NCI-H2081 treated with DMSO at 0.1 percent for 48 hours (cell line): ENCODE data around the gene RRP9.

ENCODE experiments used
- DNase-seq: peaks from one replicate; lab custom pipeline; 2025; lab: John Stamatoyannopoulos, UW

The RRP9 gene

DNA sequence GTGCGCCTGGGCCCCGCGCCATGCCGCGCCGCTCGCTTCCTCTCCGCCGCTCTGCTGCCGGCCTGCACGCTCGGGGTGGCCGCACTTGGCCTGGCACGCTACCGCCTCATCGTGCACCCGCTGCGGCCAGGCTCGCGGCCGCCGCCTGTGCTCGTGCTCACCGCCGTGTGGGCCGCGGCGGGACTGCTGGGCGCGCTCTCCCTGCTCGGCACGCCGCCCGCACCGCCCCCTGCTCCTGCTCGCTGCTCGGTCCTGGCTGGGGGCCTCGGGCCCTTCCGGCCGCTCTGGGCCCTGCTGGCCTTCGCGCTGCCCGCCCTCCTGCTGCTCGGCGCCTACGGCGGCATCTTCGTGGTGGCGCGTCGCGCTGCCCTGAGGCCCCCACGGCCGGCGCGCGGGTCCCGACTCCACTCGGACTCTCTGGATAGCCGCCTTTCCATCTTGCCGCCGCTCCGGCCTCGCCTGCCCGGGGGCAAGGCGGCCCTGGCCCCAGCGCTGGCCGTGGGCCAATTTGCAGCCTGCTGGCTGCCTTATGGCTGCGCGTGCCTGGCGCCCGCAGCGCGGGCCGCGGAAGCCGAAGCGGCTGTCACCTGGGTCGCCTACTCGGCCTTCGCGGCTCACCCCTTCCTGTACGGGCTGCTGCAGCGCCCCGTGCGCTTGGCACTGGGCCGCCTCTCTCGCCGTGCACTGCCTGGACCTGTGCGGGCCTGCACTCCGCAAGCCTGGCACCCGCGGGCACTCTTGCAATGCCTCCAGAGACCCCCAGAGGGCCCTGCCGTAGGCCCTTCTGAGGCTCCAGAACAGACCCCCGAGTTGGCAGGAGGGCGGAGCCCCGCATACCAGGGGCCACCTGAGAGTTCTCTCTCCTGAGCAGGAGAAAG, 14.4 kb upstream of the RRP9 start:
- no peak for DNase-seq

DNA sequence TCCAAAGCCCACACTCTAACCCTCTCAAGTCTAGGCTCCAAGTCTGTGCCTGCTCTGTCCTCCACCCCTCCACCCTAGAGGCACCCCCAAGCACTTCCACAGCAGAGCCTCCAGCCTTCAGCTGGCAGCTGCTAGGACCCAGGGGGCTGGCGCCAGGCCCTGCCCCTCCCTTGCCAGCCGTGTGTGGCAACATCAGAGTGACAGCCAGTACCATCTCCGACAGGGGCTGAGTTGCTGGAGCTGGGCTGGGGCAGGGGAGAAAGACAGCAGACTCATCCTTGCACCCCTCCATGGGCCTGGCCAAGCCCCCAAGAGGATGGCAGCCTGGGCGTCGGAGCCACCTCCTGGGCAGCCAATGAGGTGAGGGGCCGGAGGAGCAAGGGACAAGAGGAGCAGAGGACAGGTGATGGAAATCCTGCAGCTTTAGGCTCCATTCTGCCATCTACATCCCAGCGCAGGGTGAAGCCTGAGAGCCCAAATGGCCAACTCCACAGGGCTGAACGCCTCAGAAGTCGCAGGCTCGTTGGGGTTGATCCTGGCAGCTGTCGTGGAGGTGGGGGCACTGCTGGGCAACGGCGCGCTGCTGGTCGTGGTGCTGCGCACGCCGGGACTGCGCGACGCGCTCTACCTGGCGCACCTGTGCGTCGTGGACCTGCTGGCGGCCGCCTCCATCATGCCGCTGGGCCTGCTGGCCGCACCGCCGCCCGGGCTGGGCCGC, 13.6 kb upstream of the RRP9 start, which contains the start of gene GPR62:
TSS of gene GPR62 (plus strand) at position 207 of the 718 bp plus-strand sequence. CDS start at position 479, 272 bp downstream.
- DNase-seq: no peak

DNA sequence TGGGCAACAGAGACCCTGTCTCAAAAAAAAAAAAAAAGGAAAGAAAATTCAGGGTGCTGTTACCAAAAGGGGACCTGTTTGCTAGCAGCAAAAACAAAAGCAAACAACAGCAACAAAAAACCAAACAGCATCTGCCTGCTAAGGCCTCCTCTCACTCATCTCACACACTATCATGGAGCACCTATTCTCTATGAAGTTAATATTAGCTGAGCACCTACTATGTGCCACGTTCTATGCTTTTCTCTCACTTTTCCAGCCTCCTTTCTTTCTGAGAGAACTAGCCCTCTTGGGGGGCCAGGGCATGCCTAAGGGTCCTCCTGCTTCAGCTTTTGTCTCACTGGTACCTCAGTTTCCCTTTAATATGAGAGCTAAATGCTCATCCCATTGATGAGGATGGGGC, 13.0 kb upstream of the RRP9 start:
- no peak for DNase-seq

DNA sequence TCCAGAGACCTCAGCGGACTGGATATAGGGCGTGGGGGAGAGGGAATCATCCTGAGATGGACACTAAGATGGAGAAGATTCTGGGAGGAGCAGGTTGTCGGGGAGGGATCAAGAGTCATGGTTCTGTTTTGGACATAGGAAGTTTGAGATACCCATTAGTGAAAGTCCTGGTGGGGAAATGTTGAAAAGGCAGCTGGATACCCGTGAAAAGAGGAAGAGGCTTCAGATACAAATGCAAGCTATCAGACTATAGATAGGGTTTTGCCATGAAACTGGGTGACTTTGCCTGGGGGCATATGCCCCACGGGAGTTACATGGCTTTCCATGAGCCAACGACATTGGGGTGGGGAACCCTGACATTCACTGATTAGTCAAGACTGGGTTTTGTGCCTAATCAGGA, 12.4 kb upstream of the RRP9 start:
- DNase-seq: no peak

DNA sequence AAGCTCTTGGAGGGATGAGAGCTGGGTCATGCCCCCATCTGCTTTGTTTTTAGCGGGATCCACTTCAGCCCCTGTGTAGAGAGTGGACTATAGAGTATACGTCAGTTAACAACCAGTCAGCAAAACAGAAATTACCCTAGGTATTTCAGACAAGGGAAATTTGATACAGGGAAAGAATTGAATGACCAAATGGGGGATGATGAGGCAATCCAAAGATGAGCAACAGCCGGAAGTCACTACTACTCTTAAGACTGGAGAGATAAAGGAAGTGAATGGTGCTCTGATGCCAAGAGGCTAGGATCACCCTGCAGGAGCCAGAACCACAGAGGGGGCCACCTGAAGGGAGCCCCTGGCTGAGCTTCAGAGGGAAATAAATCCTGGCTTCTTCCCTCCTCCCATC, 11.7 kb upstream of the RRP9 start:
- no peak for DNase-seq

DNA sequence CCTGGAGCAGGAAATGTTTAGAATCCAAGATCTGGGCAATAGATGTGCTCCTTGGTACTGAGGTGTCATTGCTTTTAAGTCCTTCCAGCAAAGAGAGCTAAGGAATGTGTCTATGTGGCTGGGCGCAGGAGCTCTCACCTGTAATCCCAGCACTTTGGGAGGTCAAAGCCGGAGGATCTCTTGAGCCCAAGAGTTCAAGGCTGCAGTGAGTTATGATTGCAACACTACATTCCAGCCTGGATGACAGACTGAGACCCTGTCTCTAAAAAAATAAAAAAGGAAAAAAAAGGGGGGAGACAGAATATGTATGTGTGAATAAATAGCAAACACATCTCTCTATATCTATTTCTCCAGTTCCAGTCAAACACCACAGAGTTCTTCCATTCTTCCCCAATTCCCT, 9.2 kb upstream of the RRP9 start:
- no peak for DNase-seq

DNA sequence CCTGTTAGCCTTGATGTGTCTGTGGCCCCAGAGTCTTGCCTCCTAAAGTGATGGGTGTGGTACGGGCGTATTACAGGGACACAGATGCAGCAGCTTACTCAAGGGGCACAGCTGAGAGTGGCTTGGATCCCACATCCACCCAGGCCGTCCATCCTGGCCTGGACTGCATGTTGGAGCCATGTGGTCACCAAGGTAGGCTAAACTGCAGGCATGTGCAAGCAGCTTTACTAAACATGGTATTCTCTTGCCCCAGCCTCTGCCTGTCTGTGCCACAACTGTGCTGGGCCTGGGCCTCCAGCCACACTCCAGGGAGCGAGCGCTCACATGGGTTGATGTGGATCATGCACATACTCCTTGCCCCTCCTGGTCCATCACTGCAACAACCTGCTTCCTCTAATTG, 7.4 kb upstream of the RRP9 start:
- no peak for DNase-seq

DNA sequence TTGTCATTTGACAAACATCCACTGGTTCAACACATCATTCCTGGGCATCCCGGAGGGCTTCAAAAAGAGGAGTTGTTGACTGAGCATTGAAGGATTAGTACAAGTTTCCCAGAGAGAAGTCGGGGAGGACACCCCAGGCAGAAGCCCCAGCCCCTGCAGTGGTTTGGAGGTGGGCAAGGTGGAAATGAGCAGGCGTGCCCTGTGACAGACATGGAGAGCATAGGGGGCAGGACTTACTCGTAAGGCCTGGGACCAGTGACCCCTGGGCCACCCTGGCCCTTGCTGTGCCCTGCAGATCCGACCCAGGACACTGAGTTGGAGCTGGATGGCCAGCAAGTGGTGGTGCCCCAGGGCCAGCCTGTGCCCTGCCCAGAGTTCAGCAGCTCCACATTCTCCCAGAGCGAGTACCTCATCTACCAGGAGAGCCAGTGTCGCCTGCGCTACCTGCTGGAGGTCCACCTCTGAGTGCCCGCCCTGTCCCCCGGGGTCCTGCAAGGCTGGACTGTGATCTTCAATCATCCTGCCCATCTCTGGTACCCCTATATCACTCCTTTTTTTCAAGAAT, 6.4 kb upstream of the RRP9 start:
- DNase-seq: no peak

DNA sequence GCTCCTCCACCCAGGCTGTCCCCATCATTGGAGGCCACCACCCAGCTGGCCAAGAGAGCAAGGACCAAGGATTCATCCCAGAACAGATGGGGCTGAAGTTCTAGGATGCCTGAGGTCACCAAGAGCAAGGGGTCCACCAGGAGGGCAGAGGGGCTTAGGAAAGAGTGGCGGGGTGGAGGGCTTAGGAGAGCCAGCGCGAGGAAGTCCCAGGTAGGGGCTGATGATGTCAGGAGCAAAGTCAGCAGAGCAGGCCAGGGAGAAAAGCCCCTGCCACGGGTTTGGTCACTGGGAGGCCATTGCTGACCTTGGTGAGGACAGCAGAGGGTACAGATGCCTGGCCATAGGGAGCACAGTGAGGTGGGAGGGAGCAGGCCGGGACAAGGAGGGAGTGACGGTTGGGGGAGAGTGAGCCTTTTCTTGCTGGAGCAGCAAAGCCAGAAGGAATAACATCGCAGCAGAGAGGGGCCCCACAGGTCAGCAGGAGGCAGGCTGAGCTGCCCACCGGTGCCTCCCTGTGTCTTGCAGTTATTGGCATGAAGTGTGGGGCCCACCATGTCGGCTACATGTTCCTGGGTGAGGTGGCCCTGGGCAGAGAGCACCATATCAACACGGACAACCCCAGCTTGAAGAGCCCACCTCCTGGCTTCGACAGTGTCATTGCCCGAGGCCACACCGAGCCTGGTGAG, 5.7 kb upstream of the RRP9 start:
- no peak for DNase-seq

DNA sequence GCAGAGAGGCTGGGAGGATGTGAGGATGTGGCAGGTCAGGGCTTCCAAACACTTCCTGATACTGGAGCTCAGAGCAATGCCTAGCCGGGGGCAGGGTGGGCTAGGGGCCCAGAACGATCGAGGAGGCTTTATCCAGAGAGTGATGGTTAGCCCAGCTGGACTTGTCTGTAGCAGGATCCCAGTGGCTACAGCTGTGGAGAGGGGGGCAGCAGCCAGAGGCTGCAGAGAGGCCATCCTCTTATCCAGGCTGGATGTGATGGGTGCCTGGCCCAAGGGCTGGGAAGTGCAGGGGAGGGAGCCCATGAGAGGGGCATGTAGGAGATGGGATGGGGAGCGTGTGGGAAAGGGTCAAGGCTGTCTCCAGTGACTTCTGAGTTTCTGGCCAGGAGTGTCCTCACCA, 5.1 kb upstream of the RRP9 start:
- DNase-seq: no peak

DNA sequence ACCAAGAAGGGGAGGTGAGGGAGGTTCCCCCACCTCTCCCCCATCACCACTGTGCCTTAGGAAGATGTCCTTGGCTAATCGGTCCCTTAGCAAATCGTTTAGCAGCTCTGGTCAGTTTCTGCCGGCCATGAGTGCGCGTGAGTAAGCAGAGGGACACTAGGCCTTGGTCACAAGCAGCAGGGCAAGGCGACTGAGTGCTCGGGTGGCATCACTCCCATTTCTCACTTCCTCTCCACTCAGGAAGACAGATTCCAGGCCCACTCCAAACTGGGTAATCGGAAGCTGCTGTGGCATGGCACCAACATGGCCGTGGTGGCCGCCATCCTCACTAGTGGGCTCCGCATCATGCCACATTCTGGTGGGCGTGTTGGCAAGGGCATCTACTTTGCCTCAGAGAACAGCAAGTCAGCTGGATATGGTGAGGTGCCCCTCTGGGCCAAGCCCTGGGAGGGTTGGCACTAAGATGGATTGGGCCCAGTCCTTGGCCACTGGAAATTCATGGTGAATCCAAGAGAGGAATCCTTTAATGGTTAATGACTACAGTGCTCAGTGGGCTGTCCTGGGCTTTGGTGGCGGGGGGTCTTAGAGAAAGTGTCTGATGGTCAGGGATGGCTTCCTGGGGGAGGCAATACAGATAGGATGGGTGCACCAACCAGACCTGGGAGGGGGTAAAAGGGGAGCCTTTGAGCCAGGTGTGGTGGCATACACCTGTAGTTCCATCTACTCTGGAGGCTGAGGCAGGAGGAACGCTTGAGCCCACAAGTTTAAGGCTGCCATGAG, 4.4 kb upstream of the RRP9 start:
- DNase-seq: no peak

DNA sequence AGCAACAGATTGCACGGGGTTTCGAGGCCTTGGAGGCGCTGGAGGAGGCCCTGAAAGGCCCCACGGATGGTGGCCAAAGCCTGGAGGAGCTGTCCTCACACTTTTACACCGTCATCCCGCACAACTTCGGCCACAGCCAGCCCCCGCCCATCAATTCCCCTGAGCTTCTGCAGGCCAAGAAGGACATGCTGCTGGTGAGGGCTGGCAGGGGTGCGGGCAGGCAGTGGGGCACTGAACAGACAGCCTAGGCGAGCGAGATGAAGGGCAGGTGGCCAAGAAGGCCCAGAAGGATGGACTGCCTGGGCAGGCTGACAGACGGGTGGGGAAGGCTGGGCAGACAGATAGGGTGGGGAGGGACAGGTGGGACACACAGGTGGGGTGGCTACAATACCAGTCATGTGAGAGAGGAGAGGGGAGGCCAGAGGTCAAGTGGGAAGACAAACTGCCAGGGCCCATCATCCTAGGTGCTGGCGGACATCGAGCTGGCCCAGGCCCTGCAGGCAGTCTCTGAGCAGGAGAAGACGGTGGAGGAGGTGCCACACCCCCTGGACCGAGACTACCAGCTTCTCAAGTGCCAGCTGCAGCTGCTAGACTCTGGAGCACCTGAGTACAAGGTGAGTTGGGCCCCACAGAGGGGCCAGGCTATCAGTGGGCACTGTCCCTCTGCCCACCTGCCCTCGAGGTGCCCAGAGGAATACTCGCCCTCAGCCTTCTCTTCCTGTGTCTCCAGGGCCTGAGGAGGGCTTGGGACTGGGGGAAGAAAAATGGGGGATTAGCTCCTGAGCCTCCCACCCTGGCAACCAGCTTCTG, 3.5 kb upstream of the RRP9 start:
- no peak for DNase-seq

DNA sequence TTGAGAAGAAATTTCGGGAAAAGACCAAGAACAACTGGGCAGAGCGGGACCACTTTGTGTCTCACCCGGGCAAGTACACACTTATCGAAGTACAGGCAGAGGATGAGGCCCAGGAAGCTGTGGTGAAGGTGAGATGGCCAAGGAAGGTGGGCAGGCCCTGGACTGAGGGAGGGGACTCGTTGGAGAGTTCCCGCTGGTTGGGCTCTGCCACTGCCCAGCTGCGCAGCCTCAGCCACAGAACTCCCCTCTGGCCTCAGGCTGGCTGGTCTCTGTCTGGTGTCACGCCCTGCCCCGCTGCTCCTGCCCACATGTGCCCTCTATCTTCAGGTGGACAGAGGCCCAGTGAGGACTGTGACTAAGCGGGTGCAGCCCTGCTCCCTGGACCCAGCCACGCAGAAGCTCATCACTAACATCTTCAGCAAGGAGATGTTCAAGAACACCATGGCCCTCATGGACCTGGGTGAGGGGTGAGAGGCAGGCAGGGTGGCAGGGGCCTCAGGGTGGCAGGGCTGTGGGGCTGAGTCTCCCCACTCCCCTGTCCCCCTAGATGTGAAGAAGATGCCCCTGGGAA, 2.8 kb upstream of the RRP9 start:
- no peak for DNase-seq

DNA sequence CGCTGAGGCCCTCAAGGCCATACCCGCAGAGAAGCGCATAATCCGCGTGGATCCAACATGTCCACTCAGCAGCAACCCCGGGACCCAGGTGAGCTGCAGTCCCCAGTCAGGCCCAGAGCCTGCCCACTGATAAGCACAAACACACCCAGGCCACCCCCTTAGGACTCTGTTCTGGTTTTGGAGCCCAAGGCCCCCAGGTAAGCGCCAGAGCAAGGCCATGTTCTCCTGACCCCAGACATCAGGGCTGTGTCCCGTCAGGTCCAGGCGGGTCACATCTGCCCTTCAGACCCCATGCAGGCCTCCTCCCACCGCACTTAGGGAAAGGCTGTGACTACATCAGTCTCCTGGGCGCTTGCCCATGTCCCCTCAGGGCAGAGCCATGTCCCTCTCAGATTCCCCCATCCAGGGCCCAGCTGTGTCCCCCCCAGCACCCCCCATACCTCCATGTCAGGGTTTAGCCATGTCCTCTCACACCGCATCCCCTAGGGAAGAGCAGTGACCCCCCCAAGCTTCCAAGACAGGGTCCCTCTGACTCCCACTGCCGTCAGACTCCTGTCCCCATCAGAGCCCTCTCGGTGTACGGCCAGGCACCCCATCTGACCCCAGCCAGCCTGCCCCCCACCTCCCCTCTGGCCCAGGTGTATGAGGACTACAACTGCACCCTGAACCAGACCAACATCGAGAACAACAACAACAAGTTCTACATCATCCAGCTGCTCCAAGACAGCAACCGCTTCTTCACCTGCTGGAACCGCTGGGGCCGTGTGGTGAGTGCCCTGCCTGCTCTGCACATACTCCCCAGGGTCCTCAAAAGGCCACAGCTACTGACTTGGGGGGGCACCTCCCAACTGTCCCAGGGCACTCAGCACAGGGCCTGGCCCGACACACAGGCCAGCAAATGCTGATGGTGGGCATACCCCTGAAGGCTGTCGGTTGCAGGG, 2.0 kb upstream of the RRP9 start:
- DNase-seq: no peak

DNA sequence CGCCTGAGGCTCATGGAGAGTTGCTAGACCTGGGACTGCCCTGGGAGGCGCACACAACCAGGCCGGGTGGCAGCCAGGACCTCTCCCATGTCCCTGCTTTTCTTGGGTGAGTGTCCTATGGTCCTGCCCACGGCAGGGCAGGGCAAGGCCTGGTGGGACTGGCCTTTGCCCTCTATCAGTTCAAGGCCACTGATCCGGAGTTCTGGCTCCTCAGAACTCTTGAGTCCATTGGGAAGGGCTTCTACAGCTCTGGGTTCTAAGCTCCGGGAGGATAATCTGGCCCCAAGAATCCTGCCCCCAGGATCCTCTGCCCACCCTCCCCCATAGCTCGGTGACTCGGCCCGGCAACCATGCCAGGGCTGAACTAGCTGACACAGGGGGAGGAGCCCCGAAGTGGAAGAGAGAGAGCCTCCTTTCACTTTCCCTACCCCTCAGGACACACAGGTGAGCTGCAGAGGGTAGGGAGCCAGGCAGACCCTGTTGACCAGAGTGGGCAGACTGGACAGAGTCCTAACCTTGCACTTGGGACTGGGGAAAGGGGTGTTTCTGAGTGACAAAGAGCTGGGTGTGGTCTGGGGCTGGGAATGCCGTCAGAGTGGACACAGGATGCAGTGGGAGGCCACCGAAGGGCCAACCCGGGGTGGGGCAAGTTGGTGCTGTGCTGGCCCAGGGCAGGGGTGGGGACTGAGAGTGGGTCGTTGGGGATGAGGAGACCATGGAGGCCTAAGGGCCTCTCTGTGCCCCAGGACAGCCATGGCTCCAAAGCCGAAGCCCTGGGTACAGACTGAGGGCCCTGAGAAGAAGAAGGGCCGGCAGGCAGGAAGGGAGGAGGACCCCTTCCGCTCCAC, 1.1 kb upstream of the RRP9 start:
- no peak for DNase-seq

DNA sequence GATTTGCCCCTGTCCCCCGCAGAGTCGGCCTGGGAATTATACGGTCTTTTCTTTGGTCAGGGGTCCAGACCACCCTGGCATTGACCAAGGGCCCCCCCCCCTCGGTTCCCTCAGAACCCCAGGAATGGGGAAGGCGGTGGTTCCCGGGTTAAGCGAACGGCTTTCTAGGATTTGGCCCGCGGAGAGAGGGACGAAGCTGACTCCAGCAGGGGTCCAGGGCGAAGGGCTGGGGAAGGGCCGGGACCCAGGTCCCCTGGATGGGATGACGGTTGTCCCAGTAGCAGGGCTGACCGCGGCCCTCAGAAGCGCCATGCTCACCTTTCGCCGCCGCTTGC, 274 bp downstream of the RRP9 start:
- DNase-seq: no peak

DNA sequence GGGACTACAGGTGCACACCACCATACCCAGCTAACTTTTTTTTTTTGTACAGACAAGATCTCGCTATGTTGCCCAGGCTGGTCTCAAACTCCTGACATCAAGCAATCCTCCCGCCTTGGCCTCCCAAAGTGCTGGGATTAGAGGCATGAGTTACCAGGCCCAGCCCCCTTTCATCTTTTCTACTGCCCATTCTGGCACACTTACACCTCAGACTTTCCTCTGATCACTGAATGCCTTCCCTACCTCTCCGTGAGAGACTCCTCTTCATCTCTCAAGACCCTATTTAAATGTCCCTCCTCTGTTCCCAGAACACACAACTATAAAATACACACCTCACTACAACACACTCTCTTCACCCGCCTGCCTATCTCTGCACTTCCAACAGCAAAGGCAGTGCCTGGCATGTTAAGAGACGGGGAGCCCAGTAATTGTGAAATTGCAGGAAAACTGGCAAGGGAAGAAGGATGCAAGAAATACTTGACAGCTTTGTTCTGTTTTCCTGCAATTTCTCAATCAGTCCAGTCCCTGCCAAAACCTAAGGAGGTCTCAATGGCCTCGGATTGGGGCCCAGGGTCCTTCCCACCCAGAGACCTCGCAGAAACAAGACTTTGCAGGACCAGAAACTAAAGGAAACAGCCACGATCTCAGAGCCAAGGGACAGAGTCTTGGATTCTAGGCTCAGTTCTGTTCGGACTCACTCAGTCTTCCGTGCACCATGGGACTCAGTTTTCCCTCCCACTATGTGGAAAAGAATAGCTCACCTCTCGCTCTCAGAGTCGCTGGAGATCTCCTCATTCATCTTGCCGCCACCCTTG, 849 bp downstream of the RRP9 start:
- DNase-seq: no peak
